Liver (tissue), 3 donors: Measurements from ENCODE around the gene BASP1.

Experiments
- EGR1 ChIP-seq, 2 donors: IDR thresholded peaks; 2 replicates each; pipeline ENCODE4 v1.6.1; 2016 to 2018; ENCODE audit warnings: antibody characterized with exemption in 2 of 2, low read depth in 2 of 2
- GABPA ChIP-seq, 2 donors: IDR thresholded peaks in 1 of 2; conservative IDR thresholded peaks in 1 of 2; 2 replicates each; pipeline ENCODE4 v1.6.1; 2016; ENCODE audit warnings: antibody characterized with exemption in 2 of 2, mild to moderate bottlenecking in 1 of 2, moderate library complexity in 1 of 2
- JUND ChIP-seq, 2 donors: IDR thresholded peaks; 2 replicates each; pipeline ENCODE4 v1.6.1; 2016; ENCODE audit warnings: antibody characterized with exemption in 2 of 2
- RAD21 ChIP-seq, 2 donors: IDR thresholded peaks; 2 replicates each; pipeline ENCODE4 v1.6.1; 2016; ENCODE audit warnings: antibody characterized with exemption in 2 of 2, mild to moderate bottlenecking in 2 of 2
- RXRA ChIP-seq, 2 donors: IDR thresholded peaks; 2 replicates each; pipeline ENCODE4 v1.6.1; 2017 to 2018; ENCODE audit warnings: antibody characterized with exemption in 2 of 2, mild to moderate bottlenecking in 1 of 2
- TAF1 ChIP-seq: conservative IDR thresholded peaks from 2 replicates; pipeline ENCODE4 v1.6.1; 2016; ENCODE audit warnings: antibody characterized with exemption, mild to moderate bottlenecking
- YY1 ChIP-seq: IDR thresholded peaks from 2 replicates; pipeline ENCODE4 v1.6.1; 2016; ENCODE audit warnings: antibody characterized with exemption, mild to moderate bottlenecking
- TF ChIP-seq, protein P1 (sequence below): fragments of 150-350 bp; IDR thresholded peaks from 2 replicates; pipeline ENCODE4 v1.5.1; 2017; ENCODE audit warnings: improper control_type of control experiment, low read depth, low read length; ENCODE audit not compliant: missing input control
- TF ChIP-seq, protein P2 (sequence below): IDR thresholded peaks from 2 replicates; pipeline ENCODE4 v1.6.1; 2016; ENCODE audit warnings: antibody characterized with exemption
- TF ChIP-seq, protein P3 (sequence below): IDR thresholded peaks from 2 replicates; pipeline ENCODE4 v1.6.1; 2016; ENCODE audit warnings: antibody characterized with exemption, mild to moderate bottlenecking
- TF ChIP-seq, protein P4 (sequence below): IDR thresholded peaks from 2 replicates; pipeline ENCODE4 v1.6.1; 2016; ENCODE audit warnings: antibody characterized with exemption
- donor health status: healthy.
- donor health status: healthy.

DNA sequence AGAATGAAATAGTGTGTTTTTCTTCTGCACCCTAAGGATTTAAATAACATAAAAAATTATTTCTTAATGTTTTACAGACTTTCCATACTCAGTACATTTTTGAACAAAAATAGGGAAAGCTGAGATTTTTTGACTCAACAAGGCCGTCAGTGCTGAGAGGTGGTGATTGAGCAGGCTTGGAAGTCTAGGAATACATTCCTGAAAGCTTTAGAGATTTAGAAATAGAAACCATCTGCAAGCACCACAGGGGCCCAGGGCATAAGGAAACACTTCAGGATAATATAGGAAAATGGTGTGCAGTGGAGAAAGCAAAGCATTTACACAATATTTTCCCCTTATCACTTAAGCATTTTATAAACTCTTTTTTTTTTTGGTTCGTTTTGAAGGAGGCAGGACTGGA, 5.2 kb downstream of the BASP1 start:
- TF ChIP-seq, protein P1, sequence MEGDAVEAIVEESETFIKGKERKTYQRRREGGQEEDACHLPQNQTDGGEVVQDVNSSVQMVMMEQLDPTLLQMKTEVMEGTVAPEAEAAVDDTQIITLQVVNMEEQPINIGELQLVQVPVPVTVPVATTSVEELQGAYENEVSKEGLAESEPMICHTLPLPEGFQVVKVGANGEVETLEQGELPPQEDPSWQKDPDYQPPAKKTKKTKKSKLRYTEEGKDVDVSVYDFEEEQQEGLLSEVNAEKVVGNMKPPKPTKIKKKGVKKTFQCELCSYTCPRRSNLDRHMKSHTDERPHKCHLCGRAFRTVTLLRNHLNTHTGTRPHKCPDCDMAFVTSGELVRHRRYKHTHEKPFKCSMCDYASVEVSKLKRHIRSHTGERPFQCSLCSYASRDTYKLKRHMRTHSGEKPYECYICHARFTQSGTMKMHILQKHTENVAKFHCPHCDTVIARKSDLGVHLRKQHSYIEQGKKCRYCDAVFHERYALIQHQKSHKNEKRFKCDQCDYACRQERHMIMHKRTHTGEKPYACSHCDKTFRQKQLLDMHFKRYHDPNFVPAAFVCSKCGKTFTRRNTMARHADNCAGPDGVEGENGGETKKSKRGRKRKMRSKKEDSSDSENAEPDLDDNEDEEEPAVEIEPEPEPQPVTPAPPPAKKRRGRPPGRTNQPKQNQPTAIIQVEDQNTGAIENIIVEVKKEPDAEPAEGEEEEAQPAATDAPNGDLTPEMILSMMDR = no peak
- TF ChIP-seq TAF1 = no peak
- TF ChIP-seq EGR1 (IDR thresholded peaks at IDR 0.05; ENCODE audit: low read depth in 2 of 2) = no peak
- TF ChIP-seq RAD21 (IDR thresholded peaks at IDR 0.05) = no peak
- no peak for TF ChIP-seq RXRA (IDR thresholded peaks at IDR 0.05)
- no peak for TF ChIP-seq YY1
- TF ChIP-seq, protein P2, sequence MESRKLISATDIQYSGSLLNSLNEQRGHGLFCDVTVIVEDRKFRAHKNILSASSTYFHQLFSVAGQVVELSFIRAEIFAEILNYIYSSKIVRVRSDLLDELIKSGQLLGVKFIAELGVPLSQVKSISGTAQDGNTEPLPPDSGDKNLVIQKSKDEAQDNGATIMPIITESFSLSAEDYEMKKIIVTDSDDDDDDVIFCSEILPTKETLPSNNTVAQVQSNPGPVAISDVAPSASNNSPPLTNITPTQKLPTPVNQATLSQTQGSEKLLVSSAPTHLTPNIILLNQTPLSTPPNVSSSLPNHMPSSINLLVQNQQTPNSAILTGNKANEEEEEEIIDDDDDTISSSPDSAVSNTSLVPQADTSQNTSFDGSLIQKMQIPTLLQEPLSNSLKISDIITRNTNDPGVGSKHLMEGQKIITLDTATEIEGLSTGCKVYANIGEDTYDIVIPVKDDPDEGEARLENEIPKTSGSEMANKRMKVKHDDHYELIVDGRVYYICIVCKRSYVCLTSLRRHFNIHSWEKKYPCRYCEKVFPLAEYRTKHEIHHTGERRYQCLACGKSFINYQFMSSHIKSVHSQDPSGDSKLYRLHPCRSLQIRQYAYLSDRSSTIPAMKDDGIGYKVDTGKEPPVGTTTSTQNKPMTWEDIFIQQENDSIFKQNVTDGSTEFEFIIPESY = no peak
- TF ChIP-seq, protein P3, sequence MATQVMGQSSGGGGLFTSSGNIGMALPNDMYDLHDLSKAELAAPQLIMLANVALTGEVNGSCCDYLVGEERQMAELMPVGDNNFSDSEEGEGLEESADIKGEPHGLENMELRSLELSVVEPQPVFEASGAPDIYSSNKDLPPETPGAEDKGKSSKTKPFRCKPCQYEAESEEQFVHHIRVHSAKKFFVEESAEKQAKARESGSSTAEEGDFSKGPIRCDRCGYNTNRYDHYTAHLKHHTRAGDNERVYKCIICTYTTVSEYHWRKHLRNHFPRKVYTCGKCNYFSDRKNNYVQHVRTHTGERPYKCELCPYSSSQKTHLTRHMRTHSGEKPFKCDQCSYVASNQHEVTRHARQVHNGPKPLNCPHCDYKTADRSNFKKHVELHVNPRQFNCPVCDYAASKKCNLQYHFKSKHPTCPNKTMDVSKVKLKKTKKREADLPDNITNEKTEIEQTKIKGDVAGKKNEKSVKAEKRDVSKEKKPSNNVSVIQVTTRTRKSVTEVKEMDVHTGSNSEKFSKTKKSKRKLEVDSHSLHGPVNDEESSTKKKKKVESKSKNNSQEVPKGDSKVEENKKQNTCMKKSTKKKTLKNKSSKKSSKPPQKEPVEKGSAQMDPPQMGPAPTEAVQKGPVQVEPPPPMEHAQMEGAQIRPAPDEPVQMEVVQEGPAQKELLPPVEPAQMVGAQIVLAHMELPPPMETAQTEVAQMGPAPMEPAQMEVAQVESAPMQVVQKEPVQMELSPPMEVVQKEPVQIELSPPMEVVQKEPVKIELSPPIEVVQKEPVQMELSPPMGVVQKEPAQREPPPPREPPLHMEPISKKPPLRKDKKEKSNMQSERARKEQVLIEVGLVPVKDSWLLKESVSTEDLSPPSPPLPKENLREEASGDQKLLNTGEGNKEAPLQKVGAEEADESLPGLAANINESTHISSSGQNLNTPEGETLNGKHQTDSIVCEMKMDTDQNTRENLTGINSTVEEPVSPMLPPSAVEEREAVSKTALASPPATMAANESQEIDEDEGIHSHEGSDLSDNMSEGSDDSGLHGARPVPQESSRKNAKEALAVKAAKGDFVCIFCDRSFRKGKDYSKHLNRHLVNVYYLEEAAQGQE = no peak
- TF ChIP-seq JUND (IDR thresholded peaks at IDR 0.05) = no peak
- TF ChIP-seq, protein P4, sequence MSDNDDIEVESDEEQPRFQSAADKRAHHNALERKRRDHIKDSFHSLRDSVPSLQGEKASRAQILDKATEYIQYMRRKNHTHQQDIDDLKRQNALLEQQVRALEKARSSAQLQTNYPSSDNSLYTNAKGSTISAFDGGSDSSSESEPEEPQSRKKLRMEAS = no peak
- TF ChIP-seq GABPA (IDR thresholded peaks at IDR 0.05 in 1 of 2, conservative IDR thresholded peaks at IDR 0.05 in 1 of 2) = no peak
